DMS 273 (cell line): Measurements from ENCODE around the gene TMEM231.
"Not testable (repeated sequence)": the region's sequence is repeated elsewhere in the genome, so short reads cannot be mapped to it uniquely, and the experiment has no call there.

Source experiments
- DNase-seq: peaks from one replicate; lab custom pipeline; 2025; ENCODE audit not compliant: unreplicated experiment; lab: John Stamatoyannopoulos, UW

TMEM231 gene

GRCh38 chr16:75567911-75568310 lies 11.9 kb upstream of the TMEM231 start:
- DNase-seq = no peak

GRCh38 chr16:75566758-75567255 lies 10.8 kb upstream of the TMEM231 start:
- DNase-seq = peak; percentile 56

GRCh38 chr16:75566040-75566757 lies 10.1 kb upstream of the TMEM231 start, which contains the start of gene GABARAPL2:
Gene GABARAPL2, plus strand, starts transcription at chr16:75566379. Its CDS starts 108 bp downstream, at chr16:75566487.
- peak; percentile 93 for DNase-seq

- DNase-seq = no peak
These were observed 9.6 kb upstream of the TMEM231 start for GRCh38 chr16:75565640-75566039.

- peak; percentile 36 for DNase-seq
These were observed 3.7 kb upstream of the TMEM231 start for GRCh38 chr16:75559564-75560372.

- no peak for DNase-seq
These were observed 2.9 kb upstream of the TMEM231 start for GRCh38 chr16:75558846-75559401.

- DNase-seq = no peak
These were observed 439 bp upstream of the TMEM231 start for GRCh38 chr16:75556431-75556950.

GRCh38 chr16:75555213-75555706 lies 792 bp downstream of the TMEM231 start:
- DNase-seq = peak; percentile 97

GRCh38 chr16:75552951-75553350 lies 3.1 kb downstream of the TMEM231 start:
- DNase-seq = no peak

- DNase-seq = peak; percentile 45
These were observed 5.8 kb downstream of the TMEM231 start for GRCh38 chr16:75550211-75550662.

- not testable (repeated sequence) for DNase-seq
These were observed 7.6 kb downstream of the TMEM231 start for GRCh38 chr16:75548456-75548855.

GRCh38 chr16:75546293-75546692 lies 9.8 kb downstream of the TMEM231 start:
- no peak for DNase-seq

GRCh38 chr16:75545879-75546278 lies 10.2 kb downstream of the TMEM231 start:
- DNase-seq = not testable (repeated sequence)

GRCh38 chr16:75542462-75542861 lies 13.6 kb downstream of the TMEM231 start:
- DNase-seq = not testable (repeated sequence)

GRCh38 chr16:75541236-75541635 lies 14.8 kb downstream of the TMEM231 start:
- peak; percentile 14 for DNase-seq

GRCh38 chr16:75538882-75539565 lies 17.0 kb downstream of the TMEM231 start:
- DNase-seq = not testable (repeated sequence)

GRCh38 chr16:75537776-75538175 lies 18.3 kb downstream of the TMEM231 start:
- no peak for DNase-seq

GRCh38 chr16:75535901-75536300 lies 20.2 kb downstream of the TMEM231 start, which contains the start of gene CHST5:
Gene CHST5, minus strand, starts transcription at chr16:75536108. Its CDS starts 5,724 bp downstream, at chr16:75530384.
- no peak for DNase-seq

GRCh38 chr16:75535211-75535843 lies 20.7 kb downstream of the TMEM231 start:
- no peak for DNase-seq
